Measurements from ENCODE around the gene PPDPF.

Gene PPDPF

DNA sequence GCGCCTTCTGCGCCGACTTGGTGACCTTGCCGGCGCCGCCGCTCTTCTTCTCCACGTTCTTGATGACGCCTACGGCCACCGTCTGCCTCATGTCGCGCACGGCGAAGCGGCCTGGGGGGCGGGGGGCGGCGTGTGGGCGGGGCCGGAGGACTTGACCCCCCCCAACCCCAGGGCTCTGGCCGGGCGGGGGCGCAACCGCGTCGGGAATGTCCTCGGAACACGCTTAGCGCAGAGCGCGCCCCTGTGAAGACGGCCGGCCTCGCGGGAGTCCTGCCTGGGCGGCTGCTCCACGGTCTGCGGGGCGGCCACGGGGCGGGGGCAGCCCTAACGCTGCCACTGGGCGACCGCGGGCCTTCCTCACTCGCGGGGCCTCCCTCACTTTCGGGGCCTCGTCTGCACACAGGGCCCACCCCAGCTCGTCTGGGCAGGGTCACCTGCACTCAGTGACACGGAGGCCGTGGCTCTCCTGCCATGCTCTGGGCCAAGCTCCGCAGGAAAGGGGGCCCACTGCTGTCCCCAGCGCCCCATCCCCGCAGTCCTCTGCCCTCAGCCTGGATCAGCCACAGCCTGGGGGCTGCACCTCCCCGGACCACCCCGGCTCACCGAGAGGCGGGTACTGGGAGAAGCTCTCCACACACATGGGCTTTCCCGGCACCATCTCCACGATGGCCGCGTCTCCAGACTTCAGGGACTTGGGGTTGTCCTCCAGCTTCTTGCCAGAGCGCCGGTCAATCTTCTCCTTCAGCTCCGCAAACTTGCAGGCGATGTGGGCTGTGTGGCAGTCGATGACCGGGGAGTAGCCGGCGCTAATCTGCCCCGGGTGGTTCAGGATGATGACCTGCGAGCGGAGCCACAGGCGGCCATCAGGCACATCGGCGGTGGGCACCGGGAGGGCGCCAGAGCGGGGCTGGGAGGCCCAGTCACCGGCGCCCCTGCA is 32.0 kb upstream of the PPDPF start:
- DNase-seq, result no peak

DNA sequence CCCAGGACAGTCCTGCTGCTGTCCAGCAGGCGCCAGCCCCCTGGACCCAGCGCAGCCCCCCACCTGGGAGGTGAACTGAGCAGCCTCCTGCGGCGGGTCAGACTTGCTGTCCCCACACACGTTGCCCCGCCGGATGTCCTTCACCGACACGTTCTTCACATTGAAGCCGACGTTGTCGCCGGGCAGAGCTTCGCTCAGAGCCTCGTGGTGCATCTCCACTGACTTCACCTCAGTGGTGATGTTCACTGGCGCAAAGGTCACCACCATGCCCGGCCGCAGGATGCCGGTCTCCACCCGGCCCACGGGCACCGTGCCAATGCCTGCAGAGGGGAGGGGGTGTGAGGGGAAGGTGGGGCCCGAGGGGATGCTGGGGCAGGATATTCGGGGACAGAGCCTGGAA is 30.1 kb upstream of the PPDPF start:
- no peak for DNase-seq

DNA sequence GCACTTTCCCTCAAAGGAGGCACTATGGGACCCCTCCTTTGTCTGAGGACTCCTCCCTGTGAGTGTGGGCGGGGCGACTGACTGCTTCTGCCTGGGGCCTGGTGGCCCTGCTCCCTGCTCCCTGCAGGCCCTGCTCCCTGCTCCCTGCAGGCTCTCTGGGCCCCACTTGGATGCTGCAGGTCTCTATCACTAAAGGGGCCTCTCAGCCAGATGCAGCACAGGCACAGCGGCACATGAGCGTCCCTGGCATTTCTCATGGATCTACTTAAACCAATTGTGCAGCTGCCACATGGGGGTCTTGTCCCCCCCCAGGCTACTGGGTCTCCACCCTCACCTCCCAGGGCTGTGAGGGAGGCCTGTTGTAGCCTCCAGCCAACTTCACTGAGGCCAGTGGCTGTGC is 29.5 kb upstream of the PPDPF start:
- DNase-seq, result no peak

DNA sequence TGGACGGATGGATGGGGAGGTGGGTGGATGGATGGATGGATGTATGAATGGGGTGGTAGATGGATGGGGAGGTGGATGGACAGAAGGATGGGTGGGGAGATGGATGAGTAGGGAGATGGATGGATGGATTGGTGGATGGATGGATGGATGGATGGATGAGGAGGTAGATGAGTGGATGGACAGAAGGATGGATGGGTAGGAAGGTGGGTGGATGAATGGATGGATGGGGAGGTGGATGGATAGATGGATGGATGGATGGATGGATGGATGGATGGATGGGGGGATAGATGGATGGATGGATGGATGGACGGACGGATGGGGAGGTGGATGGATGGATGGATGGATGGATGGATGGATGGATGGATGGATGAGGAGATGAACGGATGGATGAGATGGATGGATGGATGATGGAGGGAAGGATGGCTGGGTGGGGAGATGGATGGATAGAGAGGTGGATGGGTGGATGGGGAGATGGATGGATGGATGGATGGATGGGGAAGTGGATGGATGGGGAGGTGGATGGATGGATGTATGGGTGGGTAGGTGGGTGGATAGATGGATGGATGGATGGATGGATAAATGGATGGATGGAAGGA is 28.8 kb upstream of the PPDPF start:
- DNase-seq, result no peak

DNA sequence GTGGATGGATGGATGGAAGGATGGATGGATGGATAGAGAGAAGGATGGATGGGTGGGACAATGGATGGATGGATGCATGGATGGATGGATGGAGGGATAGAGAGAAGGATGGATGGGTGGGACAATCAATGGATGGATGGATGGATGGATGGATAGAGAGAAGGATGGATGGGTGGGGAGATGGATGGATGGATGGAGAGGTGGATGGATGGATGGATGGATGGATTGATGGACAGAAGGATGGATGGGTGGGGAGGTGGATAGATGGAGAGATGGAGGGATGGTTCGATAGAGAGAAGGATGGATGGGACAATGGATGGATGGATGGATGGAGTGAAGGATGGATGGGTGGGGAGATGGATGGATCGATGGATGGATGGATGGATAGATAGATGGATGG is 28.0 kb upstream of the PPDPF start:
- no peak for DNase-seq

DNA sequence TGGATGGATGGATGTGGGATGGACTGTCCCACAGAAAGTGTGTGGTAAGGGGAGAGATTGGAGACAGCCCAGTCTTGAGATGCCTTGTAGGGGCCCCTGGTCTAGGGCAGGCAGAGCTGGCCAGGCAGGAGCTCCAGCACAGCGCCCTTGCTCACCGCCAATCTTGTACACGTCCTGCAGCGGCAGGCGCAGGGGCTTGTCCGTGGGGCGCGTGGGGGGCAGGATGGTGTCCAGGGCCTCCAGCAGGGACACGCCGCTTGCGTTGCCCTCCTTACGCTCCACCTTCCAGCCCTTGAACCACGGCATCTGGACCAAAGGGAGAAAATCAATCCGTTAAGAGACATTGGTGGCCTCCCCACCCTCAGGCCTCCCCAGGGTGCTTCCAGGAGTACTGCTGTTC is 27.6 kb upstream of the PPDPF start:
- no peak for DNase-seq

DNA sequence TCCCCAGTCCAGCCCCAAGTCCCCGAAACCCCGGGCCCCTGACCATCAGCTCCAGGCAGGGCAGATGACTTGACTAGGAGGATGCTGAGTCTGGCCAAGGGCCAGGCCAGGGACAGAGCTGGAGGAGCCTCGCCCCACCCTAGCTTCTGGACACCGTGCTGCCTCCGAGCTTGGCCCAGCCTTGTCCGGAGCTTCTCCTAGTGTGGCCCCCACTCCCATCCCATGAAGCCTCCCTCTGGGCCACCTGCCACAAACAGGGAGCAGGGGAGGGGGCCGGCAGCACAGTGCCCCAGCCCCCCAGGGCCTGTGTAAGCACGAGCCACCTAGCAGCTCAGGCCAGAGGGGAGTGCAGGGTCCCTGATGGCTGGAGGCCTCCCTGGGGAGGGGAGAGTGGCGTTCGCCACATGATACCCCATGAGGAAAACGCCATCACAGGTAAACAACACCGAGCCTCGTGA is 27.0 kb upstream of the PPDPF start:
- DNase-seq, result no peak

DNA sequence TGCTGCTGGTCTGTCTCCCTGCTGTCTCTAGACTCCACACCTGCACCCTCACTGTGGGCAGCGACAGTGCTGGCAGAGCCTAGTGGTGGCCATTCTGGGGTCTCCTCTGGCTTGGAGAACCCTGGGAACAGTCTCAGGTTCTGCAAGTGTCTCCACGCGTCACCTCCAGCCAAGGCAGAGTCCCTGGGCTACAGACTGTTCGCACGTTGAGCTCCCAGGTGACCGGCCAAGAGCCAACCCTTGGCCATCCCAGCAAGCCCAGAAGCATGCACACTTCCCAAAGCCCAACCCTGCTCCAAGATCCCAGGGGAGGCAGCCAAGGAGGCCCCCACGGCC is 26.5 kb upstream of the PPDPF start:
- DNase-seq, result no peak

DNA sequence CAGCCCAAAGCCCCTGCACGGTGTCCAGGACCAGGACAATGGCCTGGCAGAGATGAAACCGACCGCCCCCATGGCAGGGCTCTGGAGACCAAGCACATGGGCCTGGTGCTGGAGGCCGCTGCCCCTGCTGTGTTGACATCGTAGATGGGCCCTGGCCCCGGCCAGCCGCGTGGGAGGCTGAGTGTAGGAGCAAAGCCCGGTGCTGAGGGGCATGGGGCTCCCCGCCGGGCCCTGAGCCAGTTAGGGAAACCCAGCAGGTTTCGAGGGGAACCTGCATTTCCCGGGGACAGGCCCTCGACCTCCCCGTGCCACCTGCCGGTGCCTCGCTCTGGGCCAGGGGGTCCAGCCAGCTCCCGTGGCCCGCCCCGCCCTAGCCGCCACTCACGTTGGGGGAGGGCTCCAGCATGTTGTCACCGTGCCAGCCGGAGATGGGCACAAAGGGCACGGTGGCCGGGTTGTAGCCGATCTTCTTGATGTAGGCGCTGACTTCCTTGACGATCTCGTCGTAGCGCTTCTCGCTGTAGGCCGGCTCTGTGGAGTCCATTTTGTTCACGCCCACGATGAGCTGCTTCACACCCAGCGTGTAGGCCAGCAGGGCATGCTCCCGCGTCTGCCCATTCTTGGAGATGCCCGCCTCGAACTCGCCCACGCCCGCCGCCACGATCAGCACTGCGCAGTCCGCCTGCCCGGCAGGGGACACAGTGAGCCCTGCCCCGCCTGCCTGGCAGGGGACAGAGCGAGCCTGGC is 26.0 kb upstream of the PPDPF start:
- no peak for DNase-seq

DNA sequence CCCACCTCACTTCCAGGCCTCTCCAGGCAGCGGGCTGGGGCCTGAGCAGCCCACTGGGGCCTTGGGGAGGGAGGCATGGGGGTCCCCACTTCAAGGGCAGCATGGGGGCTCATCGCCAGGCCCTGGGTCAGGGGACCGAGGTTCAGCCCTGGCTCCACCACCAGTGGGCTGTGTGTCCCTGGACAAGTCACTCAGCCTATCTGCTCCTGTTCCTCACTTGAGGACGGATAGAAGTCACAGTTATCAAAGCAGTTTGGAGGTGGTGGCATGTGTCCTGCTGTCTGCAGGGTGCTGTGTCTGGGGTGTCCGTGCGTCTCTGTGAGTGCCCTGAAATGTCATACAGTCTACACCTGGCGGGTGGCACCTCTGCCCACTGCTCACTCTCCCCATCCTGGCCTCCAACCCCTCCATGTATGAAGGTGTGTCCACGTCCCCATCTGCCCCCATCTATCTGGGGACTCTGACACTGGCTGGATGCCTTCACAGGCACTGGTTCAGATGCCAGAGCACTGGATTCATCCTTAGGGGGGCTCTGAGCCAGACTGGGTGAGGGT is 25.3 kb upstream of the PPDPF start:
- no peak for DNase-seq

DNA sequence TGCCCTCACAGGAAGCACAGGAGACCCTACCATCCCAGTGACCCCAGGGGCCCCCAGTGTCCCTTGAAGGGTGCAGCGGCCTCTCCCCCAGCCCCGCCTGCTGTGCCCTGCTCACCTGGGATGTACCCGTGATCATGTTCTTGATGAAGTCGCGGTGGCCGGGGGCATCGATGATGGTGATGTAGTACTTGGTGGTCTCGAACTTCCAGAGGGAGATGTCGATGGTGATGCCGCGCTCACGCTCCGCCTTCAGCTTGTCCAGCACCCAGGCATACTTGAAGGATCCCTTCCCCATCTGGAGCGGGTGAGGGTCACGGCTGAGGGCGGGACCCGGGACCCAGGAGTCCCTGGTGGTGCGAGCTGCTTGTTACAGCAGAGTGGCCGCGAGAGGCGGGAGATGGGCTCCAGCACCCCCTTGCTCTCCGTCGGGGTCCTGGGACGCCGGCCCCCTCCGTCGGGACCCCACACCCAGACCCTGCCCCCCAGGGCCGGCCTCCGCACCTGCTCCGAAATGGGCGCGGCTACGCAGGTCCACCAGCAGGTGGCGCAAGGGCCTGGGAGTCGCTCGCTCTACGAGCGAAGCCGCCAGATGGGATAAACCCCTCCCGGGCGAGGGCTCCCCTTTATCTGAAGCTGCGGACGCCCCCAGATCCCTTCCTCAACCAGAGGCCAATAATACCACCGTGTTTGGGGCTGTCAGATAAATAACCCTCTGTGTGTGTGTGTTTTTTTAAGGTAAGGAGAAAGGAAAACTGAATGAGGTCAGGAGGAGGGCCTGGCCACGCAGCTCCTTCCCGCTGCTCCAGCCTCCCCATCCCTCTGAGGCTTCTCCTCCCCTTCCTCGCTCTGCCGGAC is 24.6 kb upstream of the PPDPF start:
- no peak for DNase-seq

DNA sequence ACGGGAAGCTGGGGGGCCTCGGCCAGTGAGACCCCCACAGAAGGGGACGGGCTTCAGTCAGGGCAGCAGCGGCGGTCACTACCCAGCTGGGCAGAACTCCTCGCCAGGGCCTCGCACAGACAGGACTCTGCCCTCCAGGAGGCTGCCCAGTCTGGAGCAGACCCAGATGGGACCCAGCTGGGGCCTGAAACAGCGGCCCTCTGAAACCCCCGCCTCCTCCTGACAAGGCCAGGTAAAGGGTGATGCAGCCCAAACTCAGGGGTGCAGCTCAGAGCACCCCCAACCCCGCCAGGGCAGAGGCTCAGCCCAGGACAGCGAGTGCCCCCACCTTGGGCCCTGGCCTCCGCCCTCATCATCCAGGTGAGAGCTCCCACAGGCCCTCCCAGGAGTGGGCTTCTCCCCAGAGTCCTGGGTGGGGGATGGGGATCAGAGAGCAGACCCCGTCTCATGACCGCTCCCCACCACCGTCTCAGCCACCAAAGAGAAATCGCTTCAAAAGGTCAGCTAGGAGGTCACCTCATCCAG is 23.9 kb upstream of the PPDPF start:
- DNase-seq, result no peak

DNA sequence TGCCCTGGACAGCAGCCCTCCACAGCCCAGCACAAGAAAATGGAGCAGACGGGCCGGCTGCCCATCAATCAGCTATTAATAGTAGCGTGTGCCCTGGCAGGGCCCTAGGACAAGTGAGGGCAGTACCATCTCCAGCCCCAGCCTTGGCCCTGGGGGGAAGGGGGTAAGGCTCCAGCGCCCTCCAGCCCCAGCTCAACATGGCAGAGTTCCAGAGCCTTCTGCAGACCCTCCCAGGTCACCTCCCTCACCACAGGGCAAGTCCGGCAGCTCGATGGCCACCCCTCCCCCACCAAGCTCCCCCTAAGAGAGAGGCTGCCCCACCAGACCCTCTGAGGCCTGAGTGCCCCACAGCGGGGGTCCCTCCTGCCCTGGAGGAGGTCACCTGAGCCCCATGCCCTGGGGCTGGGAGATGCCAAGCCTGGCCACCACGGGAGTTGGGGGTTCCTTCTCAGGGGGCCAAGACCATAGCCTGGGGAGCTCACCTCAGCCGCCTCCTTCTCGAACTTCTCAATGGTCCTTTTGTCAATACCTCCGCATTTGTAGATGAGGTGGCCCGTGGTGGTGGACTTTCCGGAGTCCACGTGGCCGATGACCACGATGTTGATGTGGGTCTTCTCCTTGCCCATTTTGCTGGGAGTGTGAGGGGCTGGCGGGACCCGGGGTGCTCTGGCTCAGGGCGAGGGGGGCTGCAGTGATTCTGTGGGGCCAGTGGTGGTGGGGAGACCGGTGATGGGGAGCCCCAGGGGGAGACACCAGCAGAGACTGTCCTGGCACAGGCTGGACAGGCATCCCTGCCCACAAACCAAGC is 23.2 kb upstream of the PPDPF start:
- DNase-seq, result no peak

DNA sequence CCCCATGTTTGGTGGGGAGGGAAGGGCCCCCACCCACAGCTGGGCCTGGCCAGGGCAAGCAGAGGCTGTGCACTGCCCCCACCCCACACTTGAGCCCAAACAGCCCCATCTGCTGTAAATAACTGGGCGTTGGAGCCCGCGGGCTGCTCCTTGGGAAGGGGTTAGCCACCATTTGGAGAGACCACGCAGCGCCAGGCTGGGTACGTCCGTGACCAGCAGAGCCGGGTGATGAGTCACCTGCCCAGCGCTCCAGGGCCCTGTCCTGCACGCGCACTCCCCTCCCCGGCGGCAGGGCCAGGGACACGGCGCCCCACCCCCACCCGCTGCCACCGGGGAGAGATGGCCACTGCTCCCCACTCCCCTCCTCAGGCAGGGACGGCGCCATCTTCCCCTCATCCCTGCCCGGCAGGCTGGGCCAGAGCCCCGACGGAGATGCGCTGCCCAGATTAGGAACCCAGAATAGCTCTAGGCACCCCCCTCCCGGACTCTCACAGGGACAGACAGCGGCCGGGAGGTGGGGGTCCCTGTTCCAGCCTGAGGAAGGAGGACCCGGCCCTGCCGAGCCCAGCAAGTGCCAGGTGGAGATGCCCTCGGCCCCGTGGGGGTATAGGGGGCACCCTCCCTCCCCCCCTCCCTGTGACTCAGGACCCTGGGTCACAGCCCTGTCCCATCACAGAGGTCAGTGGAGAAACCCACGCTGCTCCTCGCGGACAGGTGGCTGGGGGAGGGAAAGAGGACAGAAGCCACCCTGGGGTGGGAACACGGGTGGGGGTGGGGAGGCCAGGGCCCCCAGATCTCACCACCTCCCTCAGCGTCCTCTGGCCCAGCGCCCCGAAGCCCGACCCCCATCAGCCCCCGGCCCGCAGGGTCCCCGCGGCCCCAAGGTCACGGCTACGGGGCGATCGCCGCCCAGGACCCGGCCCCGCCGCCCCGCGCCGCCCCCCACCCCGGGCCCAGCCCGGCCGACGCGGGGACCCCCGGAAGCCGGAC is 22.3 kb upstream of the PPDPF start:
- no peak for DNase-seq

DNA sequence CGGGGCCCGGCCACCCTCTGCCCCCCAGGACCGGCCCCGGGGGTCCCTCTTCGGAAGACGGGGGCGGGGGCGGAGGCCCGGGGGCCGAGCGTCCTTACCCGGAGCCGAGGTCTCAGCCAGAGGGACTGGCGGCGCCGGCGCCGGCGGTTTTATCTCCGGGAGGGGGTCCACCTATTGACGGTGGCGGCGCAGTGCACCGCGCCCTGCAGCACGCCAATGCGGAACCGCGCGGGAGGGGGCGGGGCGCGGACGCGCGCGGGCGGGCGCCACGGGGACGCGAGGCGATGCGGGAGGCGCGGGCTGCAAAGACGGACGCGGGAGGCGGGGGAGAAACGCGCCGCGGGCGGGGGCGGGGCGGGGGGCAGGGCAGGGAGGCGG is 21.6 kb upstream of the PPDPF start, which contains the start of gene EEF1A2:
EEF1A2 (minus strand) TSS at position 124 of the 378 bp plus-strand sequence. CDS start 1,320 bp downstream, outside the sequence.
- DNase-seq, result no peak

DNA sequence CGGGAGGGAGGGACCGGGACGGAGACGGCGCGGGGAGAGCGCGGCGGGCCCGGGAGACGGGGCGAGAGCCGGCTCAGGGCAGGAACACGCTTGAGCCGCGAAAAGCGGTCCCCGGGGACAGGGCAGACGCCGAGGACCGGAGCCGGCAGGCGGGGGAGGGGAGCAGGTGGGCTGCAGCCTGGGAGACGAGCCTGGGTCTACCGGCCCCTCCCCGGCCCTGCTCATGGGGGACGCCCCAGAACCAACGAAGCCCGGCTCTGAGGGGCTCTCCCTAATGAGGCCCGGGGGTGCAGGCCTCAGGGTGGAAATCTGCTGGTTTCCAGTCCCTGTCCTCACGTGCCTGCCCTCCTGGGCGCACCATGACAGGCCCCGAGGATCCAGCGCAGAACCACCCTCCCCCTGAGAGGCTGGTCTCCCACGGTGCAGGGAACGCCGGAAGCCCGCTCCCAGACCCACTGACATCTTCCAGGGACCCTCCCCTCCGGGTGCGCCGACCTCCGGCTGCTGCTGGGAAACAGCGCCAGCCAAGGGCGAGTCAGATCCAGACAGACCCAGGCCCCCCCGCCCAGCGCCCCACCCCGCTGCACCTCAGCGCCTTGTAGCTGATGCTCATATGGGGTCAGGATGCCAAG is 21.1 kb upstream of the PPDPF start:
- no peak for DNase-seq

DNA sequence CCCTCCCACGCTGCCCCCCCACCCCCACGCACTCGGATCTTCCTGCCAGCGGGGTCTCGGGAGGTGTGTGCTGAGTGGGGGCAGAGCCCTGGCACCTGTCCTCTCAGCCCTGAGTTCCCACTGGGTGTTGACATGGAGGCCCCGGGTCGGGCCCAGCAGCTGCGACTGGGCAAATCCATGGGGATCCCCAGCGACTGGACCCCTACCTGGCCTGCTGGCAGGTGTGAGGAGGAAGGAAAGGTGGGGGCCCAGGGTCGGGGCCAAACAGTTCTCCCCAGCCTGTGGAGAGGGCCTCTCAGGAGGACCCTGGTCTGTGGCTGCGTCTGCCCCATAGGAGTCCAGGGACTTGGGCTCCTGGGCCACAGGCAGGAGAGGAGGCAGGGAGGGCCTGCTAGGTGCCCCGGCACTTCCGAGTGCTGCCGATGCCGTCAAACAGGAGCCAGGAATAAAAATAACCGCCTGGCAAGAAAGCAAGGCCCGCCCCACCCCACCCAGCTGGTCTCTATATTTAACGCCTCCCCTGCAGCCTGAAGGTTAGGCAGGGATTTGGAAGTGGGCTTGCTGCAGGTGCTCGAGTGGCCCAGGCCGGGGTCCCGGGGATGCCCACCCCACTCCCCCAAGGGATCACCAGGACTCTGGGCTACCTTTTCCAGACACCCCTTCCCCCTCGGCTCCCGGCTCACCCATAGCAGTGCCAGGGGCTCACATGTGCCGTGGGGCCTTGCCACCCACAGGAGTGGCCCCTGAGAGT is 20.2 kb upstream of the PPDPF start:
- no peak for DNase-seq

DNA sequence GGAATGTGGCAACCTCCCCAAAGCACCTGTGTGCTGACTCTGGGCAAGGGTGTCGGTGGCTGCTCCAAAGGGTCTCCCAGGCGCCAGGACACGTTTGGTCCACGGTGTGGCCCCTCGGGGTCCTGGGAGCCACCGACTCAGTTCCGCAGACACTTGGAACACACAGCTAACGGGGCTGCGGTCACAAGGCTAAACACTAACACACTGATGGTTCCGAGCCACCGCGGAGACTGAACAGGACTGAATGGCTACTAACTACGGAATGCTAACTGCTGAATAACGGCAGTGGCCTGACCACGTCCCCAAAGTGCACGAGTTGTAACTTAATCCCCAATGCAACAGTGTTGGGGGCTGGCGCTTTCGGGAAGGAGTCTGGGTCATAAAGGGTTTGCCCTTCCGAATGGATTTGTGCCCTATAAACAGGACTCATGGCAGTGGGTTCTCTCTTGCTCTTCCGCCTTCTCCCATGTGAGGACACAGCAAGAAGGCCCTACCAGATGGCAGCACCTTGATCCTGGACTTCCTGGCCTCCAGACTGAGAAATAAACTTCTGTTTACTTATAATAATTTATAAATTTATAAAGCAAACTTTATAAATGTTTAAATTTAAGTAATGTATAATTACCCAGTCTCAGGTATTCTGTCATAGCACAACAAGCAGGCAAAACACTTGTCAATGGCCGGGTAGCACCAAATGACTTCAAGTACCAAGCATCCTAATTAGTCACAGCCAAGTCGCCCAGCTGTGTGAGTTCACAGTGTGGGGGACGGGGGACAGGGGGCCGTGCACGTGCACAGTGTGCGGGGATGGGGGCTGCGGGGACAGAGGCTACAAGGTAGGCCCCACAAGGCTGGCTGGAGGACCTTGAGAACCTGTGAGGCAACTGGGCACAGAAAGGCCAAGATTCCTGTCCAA is 19.4 kb upstream of the PPDPF start:
- no peak for DNase-seq

All from NCI-H1417 treated with DMSO at 0.1 percent for 48 hours (cell line).